Upper lobe of left lung (tissue), 4 donors: ENCODE results near the gene RTP3.

Source experiments
- CTCF ChIP-seq, 6 experiments: fragments of 450-650 bp in 4 of 6; fragments of 200-600 bp in 2 of 6; sonication (generic) in 2 of 6; IDR thresholded peaks; one replicate each; pipeline ENCODE4 v1.5.1; 2016 to 2019; ENCODE audit warnings: antibody characterized with exemption in 6 of 6
- EP300 ChIP-seq, 4 donors: sonication (generic); formaldehyde crosslinking; IDR thresholded peaks; one replicate each; pipeline ENCODE4 v1.5.1; 2017; ENCODE audit warnings: antibody characterized with exemption in 4 of 4, control low read depth in 2 of 4
- POLR2A ChIP-seq, 4 donors: fragments of 450-650 bp; IDR thresholded peaks; one replicate each; pipeline ENCODE4 v1.5.1; 2016 to 2017; ENCODE audit warnings: antibody characterized with exemption in 4 of 4, mild to moderate bottlenecking in 2 of 4
- POLR2AphosphoS5 ChIP-seq, 2 donors: sonication (generic); formaldehyde crosslinking; IDR thresholded peaks; one replicate each; pipeline ENCODE4 v1.5.1; 2017; ENCODE audit warnings: antibody characterized with exemption in 2 of 2

GRCh38 chr3:46455231-46456115, 42.3 kb upstream of the RTP3 start:
- TF ChIP-seq CTCF (IDR thresholded peaks at IDR 0.05) (no peak), POLR2AphosphoS5 (IDR thresholded peaks at IDR 0.05) (no peak), POLR2A (IDR thresholded peaks at IDR 0.05) (no peak), EP300 (IDR thresholded peaks at IDR 0.05) (no peak)
